ENCODE data around the gene PI16.

GRCh38 chr6:36985417-36985807 lies 30.9 kb downstream of the PI16 start:
- TF ChIP-seq, protein P1, sequence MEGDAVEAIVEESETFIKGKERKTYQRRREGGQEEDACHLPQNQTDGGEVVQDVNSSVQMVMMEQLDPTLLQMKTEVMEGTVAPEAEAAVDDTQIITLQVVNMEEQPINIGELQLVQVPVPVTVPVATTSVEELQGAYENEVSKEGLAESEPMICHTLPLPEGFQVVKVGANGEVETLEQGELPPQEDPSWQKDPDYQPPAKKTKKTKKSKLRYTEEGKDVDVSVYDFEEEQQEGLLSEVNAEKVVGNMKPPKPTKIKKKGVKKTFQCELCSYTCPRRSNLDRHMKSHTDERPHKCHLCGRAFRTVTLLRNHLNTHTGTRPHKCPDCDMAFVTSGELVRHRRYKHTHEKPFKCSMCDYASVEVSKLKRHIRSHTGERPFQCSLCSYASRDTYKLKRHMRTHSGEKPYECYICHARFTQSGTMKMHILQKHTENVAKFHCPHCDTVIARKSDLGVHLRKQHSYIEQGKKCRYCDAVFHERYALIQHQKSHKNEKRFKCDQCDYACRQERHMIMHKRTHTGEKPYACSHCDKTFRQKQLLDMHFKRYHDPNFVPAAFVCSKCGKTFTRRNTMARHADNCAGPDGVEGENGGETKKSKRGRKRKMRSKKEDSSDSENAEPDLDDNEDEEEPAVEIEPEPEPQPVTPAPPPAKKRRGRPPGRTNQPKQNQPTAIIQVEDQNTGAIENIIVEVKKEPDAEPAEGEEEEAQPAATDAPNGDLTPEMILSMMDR (IDR thresholded peaks at IDR 0.05; ENCODE audit: insufficient read depth, low read length), result no peak
- no peak for TF ChIP-seq POLR2AphosphoS5 (IDR thresholded peaks at IDR 0.05; ENCODE audit: low read depth)
